Stimulated activated CD4-positive, alpha-beta T cell treated with anti-CD3 and anti-CD28 coated beads, Interleukin-1b, Interleukin-23, amount 100 ng/mL, for 1 hour (primary cell): ENCODE measurements around the gene MTCP1.

ENCODE experiments used
- DNase-seq, 2 donors: peaks; one replicate each; pipeline ENCODE4 v3.0.0-alpha.2; 2020; ENCODE audit warnings: low read depth in 2 of 2

The MTCP1 gene, protein sequence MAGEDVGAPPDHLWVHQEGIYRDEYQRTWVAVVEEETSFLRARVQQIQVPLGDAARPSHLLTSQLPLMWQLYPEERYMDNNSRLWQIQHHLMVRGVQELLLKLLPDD

DNA sequence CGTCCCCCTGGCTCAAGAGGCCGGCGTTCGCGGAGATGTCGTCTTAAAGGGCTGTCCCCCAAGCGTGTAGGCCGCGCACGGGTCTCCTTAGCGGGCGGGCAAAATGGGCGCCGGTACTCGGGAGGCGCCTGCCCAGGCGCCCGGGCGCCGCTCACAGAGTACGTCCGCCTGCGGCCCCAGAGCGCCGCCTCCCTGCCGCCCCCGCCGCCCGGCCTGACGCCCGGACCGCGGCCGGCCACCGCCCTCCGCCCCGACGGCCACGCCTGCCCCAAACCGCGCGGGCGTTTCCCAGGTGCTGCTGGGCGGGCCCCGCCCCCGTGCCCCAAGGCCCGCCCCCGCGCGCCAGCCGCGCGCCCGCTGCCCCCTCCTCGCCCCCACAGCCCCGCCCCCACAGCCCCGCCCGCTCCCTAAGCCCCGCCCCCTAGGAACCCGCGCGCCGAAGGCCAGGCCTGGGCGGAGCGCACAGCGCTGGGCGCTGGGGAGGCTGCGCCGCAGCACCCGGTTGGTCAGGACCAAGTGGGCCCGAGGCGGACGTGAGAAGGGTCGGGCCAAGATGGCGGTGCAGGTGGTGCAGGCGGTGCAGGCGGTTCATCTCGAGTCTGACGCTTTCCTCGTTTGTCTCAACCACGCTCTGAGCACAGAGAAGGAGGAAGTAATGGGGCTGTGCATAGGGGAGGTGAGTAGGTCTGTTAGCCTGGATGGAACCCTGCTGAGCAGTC, at the start of gene MTCP1, which contains the start of the genes BRCC3 and CMC4:
Gene MTCP1 (minus strand): TSS at position 162 of the 719 bp plus-strand sequence. CDS start 5,126 bp downstream, outside the sequence.
Gene BRCC3 (plus strand): TSS at position 534 of the 719 bp plus-strand sequence. CDS start 20 bp downstream, at position 554.
Gene CMC4 (minus strand): TSS at position 162 of the 719 bp plus-strand sequence. CDS start 7,113 bp downstream, outside the sequence.
- DNase-seq = peak; percentile 42 to 51

DNA sequence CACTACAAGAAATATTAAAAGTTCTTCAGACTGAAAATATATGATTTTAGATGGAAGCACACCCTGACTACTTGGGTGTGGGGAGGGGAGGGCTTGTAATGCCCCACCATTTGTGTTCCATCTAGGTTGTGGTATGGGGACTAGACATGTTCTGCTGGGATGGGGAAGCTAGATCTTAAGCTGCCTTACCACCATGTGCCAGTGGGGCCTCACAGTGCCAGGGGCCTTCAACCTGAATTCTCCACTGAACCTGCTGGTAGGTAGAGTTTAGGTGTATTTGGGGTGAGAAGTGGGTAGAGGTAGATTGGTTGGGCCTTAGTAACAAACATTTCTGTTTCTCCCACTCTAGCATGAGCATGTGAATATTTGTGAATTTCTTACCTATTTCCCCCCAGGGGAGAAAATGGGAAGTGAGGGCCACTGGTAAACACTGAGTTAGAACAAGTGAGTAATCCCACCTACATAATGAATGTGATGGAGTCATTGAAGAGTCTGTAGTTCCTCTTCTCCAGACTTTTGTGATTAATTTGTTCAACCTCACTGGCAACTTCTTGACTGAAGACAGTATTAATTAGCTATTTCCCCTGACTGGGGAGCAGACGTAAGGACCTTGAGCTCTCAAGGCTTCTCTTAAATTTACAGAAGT, 44.4 kb upstream of the MTCP1 start:
- DNase-seq = no peak

DNA sequence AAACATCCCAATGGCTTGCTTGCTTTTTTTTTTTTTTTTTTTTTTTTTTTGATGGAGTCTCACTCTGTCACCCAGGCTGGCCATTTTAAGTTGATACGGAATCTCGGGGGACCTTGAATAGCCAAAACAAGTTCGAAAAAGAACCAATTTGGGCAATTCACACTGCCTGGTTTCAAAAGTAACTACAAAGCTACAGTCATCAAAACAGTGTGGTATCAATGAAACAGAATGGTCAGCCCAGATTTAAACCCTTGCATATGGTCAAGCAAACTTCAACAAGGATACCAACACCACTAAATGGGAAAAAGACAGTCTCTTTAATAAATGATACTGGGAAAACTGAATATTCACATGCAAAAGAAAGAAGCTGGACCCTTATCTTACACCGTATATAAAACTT, 42.2 kb upstream of the MTCP1 start:
- no peak for DNase-seq

DNA sequence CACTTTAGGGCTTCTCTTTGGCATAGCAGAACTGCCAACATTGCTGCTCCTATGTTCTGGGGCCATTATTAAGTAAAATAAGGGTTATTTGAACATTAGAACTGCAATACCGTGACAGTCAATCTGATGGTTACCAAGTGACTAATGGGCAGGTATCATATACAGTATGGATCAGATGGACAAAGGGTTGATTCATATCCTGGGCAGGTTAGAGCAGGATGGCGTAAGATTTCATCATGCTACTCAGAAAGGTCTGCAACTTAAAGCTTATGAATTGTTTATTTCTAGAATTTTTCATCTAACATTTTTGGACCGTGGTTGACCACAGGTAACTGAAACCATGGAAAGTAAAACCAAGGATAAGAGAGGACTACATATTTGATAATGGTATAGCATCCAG, 41.2 kb upstream of the MTCP1 start:
- no peak for DNase-seq

DNA sequence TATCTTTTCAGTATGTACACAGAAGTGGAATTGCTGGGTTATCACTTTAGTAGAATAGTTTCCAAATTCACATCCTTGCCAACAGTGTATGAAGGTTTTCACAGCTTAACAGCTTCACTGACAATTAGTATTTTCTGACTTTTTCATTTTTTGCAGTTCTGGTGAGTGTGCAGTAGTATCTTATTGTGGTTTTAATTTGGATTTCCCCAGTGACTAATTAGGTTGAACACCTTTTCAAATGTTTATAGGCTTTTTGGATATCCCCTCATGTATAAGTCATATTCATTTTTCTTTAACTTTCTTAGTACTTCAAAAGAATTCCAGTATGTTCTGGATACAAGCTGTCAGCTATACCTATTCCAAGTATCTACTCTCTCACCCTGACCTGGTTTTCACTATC, 37.5 kb upstream of the MTCP1 start:
- no peak for DNase-seq

DNA sequence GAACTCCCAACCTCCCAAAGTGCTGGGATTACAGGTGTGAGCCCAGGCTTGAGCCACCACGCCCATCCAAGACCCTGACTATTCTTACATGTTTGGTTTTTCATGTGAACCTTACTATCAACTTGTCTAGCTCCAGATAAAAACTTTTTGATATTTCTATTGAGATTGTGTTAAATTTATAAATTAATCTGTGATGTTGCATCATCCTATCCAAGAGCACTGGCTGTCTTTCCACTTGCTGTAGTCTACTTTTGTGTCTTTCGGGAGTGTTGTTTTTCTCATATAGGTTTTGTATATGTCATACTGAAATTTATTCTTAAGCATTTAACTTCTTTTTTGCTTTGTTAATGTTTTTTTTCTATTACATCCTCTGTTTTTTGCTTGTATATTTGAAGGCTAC, 35.0 kb upstream of the MTCP1 start:
- DNase-seq = no peak

DNA sequence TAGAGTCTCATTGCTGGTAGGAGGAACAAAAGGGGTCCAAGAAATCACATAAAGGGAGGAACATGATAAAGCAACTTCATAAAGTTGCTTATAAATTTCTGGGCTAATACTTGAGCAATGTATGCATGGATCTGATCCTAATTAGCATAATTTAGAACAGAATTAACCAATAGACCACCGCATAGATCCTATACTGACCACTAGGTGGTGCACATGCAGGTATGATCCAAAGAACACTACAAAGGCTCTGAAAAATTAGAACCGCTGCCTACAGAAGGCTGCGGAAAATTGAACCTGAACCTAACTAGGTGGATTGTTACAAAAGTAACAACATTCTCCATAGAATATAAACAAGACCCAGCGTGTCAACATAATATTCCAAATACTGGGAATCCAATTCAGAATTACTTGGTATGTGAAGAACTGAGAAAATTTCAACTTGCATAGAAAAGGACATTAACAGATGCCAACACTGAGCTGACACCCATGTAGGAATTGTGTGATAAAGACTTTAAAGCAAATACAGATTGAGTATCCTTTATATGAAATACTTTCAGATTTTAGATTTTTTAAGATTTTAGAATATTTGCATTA, 23.6 kb upstream of the MTCP1 start:
- no peak for DNase-seq

DNA sequence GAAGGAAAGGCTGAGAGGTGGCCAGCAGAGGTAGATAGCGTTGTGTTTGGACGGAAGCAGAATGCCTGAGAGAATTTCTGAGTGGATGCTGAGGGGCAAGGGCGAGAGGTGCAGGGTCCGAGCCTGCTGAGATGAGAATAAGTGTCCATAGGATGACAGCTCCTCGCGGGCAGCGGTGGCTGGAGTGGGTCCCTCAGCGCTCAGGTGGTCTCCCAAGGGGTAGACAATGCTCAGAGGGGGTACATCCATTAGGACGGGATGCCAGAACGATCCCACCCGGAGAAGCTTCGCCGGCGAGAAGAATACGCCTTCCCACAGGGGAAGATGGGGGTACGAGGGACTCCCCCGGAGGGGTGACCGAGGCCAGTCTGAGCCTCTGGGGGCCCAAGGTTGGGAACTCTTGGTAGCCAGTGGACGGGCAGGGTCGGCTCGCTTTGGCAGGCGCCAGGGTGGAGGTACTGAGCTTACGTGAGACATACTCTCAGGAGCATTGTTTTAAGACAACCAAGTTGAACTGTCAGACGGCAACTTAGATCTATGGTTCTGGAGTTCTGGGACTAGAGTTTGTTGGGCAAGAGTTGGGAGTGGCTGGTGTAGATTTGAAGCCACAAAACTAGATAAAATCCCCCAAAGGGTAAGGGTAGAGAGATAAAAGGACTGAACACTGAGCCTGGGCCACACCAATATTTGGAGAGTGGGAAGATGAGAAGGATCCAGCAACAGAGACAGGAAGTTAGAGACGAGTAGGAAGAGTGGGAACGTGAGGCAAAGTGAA, 16.2 kb upstream of the MTCP1 start:
- DNase-seq = no peak

DNA sequence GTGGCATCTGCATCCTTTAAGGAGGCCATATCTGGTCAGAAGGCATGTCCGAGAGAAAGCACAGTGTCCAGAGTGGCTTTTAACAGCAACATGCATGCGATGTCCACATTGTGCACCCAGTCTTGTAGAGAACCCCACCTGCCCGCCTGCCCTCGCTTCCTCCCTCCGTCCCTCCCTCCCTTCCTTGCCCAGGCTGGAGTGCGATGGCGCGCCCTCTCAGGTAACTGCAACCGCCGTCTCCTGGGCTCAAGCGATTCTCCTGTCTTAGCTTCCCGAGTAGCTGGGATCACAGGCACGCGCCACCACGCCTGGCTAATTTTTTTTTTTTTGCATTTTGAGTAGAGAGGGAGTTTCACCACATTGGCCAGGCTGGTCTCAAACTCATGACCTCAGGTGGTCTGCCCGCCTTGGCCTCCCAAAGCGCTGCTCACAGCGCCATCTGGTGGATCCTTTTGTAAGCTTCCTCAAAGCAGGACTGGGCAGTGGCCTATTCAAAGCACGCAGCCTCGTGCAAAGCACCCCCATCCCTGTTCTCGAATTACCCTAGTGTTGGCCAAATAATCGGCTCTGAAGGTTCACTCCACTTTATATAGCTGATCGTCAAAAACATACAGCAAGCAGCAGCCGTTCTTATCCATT, 15.4 kb upstream of the MTCP1 start:
- peak in 1 of 2 donors; percentile 21 for DNase-seq

DNA sequence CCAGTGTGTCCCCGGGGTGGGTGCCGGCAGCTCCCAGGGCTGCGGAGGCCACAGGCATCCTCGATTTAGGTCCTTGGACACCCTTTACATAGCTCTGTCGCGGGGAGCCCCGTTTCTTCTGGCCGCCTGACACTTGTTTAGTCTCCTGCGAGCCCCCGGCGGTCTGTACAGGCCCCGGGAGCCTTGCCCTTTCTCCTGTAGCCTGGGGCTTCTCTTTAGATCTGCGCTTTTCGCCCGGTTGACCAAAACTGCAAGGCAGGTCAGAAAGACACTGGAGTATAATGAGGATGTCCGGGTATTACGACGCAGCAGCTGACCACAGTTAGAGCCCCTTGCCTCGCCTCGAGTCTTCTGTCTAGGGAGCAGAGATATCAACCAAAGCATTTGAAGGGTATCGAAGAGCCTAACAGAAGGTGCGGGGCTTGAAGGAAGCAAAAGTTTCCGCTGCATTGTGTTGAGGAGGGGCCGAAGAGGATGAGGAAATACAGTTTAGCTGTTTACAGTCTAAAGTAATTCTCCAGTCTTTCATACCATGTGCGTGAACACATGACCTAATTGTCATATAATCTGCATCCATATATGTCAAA, 851 bp upstream of the MTCP1 start:
- DNase-seq = no peak

DNA sequence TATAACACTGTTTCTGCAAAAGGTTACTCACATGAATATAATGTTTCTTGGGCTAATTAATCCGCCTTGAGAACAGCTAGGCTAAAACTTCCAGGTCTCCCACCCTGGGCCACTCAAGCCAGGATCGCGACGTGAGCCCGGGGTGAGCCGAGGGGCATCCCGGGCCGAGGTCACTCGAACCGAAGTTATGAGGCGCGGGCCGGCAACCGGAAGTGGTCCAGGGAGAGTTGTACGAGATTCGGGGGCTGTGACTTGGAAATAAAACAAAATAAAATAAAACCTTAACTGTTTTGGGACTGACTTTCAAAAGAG, 317 bp downstream of the MTCP1 start:
- DNase-seq = no peak

DNA sequence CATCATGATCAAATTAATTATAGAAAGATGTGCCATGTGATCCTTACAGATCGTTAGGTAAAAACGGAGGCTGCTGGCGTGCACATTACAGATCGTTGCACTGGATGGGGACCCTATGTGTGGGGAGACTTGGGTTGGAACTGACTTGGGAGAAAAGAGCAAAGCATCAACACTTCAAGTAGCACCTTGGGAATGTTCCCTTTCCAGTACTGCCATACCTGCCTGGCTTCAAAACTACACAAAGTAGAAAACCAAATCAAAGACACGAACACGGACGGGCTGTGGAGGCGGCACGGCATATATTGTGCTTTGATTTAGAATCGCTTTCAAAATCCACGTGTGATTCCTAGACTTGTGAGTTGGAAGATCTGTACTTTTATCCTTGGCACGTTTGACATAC, 898 bp downstream of the MTCP1 start:
- no peak for DNase-seq

DNA sequence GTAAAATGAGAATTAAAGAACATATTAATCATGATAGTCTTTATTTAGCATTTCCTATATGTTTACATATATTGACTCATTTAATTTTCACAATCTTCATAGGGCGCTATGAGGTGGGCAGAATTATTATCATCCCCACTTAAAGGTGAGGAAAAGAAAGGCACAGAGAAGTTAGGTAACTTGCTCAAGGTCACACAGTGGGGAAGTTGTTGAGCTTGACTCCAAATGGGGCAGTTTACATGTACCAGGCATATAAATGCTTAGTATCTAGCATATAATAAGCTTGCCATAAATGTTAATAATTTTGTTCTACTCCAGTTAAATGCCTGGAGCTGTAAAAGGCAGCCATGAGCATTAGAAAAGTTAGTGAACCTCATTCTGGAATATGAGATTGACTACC, 1.5 kb downstream of the MTCP1 start:
- DNase-seq = no peak

DNA sequence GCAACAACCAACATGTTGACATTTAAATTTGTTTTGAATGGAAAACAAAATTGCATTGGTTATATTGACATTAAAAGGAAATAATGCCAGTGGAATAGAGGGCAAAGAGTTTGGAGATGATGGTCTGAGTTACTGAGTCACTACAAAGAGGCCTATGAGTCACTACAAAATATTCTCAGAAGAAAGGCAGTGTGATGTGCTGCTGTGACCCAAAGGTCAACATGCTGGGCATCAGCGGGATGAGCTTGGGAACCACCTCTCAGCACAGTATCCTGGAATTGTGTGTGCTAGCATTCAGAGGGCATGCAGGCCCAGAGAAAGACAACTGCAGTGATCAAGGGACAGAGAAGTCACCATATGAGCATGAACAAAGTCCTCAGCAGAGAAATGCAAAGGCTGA, 2.8 kb downstream of the MTCP1 start:
- no peak for DNase-seq

DNA sequence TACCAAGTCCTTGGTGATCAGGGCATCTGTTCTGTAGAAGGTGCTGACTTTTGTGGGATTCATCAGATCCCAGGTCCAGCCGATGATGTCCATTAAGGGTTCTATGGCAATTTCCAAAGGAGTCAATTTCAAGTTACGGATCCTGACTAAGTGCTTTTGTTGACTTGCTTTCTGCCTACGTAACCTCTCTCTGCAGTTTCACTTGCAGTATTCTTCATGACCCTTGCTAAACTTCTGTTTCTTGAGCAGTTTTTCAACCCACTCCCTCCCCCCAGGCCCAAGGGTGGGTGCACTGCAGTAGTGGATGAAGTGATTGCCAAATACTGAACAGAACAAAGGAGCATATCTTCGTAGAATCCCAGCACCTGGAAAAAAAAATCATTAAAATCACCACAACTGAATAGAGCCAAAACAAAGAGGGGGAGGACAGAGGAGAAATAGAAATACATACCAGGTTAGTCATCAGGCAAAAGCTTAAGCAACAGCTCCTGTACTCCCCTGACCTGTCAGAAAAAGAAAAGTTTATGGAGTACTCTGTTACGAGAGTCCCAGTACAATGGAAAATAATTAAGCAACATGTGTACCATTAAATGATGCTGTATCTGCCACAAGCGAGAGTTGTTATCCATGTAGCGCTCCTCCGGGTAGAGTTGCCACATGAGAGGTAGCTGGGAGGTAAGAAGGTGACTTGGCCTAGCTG, 5.8 kb downstream of the MTCP1 start:
- DNase-seq = no peak

DNA sequence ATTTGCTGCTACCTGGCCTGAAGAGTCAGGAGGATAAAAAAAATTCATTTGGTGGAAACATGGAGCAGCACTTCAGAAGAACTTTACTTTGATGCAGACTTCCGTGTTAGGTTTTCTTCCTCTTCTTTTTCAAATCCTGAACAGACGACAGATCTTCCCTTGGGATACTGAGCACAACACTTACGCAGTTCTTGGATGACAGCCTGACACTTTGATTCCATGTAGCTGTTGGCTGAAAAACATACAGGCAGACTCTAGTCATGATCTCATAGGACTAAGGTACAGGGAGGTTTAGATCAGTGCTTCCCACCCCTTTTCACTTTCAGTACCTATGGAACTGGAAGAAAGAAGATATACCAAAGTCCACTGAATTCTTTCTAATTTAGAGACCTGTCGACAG, 9.2 kb downstream of the MTCP1 start:
- DNase-seq = no peak

DNA sequence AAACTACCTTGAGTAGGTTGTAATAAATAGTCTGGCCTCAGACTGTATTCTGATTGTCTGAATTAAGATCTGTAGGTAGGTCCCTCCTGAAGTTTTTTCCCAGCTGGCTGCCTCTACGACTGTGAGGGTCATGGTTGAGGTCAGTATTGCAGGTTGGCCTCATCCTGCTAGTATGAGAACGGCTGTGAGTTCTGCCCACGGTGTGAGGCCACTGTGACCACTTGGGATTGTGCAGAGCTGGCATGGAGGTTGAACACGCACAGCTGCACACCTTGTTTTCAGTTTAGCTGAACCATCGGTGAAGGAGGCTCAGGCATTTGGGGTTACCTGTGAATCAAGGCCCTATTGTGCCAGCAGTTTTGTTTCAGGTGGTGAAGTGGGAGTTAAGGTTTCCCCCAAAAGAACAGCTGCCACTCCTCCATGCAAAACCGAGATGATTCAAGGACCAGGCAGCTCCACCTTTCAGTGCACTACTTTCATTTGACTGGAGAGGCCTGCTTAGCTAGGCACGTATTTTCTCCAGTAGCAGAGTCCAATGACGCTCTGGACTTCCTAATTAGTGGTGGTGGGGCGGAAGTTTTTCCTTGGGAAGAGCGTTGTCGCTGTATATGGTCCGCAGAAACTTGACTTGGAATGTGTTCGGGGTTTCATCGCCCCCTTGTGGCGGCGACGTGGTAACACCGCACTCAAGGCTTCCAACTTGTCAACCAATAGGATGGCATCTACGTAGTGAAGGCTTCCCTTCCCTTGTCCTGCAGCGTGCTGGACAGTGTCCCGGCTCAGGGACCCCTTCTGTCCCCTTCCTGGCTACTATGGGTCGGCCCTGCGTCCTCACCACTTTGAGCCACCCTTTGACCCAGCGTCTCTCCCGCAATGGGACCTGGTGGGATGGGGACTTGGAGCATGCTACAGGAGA, 13.8 kb downstream of the MTCP1 start:
- DNase-seq = peak; percentile 7 to 18

DNA sequence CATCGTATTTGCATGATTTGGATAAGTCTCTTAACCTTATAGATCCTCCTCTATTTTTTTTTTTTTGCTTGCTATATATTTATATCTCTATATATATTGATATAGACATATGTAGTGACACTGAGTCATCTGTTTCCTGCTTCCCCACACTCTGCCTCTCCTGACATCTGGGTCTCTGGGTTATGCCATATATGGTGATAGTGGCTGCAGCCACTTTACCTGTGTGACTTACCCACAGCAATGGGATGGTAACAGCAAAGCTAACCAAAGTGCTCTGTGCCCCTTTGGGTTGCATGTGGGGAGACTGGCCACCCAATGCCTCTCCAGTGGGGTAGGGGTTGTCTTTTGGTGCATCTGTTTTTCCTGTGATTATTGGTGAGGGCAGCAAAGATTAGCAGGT, 14.5 kb downstream of the MTCP1 start:
- no peak for DNase-seq

DNA sequence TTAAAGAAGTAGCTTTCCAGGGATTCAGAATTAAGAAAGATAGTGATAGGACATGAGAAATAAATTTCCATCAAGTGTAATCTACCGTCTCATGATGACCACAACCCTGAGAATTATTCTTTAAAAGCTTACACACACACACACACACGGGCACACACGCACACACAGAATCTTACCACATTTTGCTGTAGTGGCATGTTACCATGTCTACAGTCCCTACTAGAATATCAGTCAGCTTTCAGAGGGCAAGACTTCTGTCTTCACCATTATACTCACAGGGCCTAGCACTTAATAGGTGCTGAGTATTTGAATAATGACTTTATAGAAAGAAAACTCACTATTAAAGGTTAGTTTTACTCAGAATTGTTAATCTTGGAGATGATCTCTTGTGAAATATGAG, 15.4 kb downstream of the MTCP1 start:
- no peak for DNase-seq

DNA sequence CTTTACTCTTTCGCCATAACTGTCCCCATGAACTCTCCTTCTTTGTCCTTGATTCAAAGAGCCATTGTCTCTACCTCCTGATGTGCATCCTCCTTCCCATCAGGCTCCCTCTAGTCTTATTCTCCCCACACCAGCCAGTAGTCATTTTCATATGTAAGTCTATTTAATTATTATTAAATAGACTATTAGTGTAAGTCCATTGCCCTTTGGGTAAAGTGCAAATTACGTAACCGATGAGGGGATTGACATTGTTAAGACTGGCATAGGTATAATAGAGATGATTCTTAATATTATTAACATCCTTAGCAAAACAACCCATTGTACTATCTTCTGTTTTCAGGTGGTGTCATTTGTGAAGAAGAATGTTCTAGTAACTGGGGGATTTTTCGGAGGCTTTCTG, 16.7 kb downstream of the MTCP1 start:
- no peak for DNase-seq
